Keratinocyte (primary cell): ENCODE measurements around the gene TENM3. TPM values are rescaled to one million over a fixed set of nuclear protein-coding genes. Genes with fewer than 3 reads are reported as not detected.

Experiments
- DNase-seq: peaks from one replicate; pipeline ENCODE4 v3.0.0-alpha.2; 2011; ENCODE audit warnings: low read depth, missing footprints, low spot score
- FAIRE-seq: peaks from 2 replicates; lab custom pipeline; 2011; peaks lifted over from hg19 to GRCh38; lab: Jason Lieb, UNC
- H2AFZ ChIP-seq: 2 replicates; pipeline ENCODE4 v1.6.0; 2012; ENCODE audit warnings: low read length, control low read depth, inconsistent platforms; ENCODE audit not compliant: control insufficient read depth
- H3K27ac ChIP-seq: 2 replicates; pipeline ENCODE4 v1.5.1; 2011; ENCODE audit warnings: low read length; ENCODE audit not compliant: control insufficient read depth, insufficient read depth
- H3K27me3 ChIP-seq: 3 replicates; pipeline ENCODE4 v1.6.0; 2011; ENCODE audit warnings: low read length; ENCODE audit not compliant: control insufficient read depth, insufficient read depth; ENCODE audit errors: extremely low read depth
- H3K36me3 ChIP-seq, 2 experiments: 2 replicates in 1 of 2; 3 replicates in 1 of 2; pipeline ENCODE4 v1.5.1; 2011; ENCODE audit warnings: low read length in 2 of 2, mild to moderate bottlenecking in 1 of 2; ENCODE audit not compliant: control insufficient read depth in 2 of 2, insufficient read depth in 2 of 2; ENCODE audit errors: extremely low read depth in 1 of 2
- H3K4me1 ChIP-seq: 3 replicates; pipeline ENCODE4 v1.5.1; 2011; ENCODE audit warnings: low read length; ENCODE audit not compliant: control insufficient read depth, insufficient read depth; ENCODE audit errors: extremely low read depth
- H3K4me2 ChIP-seq: 3 replicates; pipeline ENCODE4 v1.6.0; 2011; ENCODE audit warnings: low read depth, low read length; ENCODE audit not compliant: control insufficient read depth, insufficient read depth; ENCODE audit errors: extremely low read depth
- H3K4me3 ChIP-seq, 3 experiments: fragments of 200-600 bp in 1 of 3; sonication (generic) in 1 of 3; 2 replicates in 2 of 3; 3 replicates in 1 of 3; pipeline ENCODE4 v1.5.1; 2011 to 2016; ENCODE audit warnings: low read length in 3 of 3, mild to moderate bottlenecking in 3 of 3, control low read depth in 2 of 3, inconsistent platforms in 1 of 3, low read depth in 1 of 3, mixed read lengths in 1 of 3, mixed run types in 1 of 3, moderate library complexity in 1 of 3; ENCODE audit not compliant: control insufficient read depth in 2 of 3, insufficient read depth in 2 of 3; ENCODE audit errors: extremely low read depth in 1 of 3
- H3K79me2 ChIP-seq: 2 replicates; pipeline ENCODE4 v1.6.0; 2012; ENCODE audit warnings: low read length; ENCODE audit not compliant: control insufficient read depth, insufficient read depth
- H3K9ac ChIP-seq: 3 replicates; pipeline ENCODE4 v1.6.0; 2011; ENCODE audit warnings: low read length; ENCODE audit not compliant: control insufficient read depth, insufficient read depth; ENCODE audit errors: extremely low read depth
- H3K9me1 ChIP-seq: 3 replicates; pipeline ENCODE4 v1.6.0; 2011; ENCODE audit warnings: low read length; ENCODE audit not compliant: control insufficient read depth, insufficient read depth; ENCODE audit errors: extremely low read depth
- H3K9me3 ChIP-seq: 2 replicates; pipeline ENCODE4 v1.5.1; 2012; ENCODE audit warnings: low read depth, low read length; ENCODE audit not compliant: control insufficient read depth
- H4K20me1 ChIP-seq: 3 replicates; pipeline ENCODE4 v1.6.0; 2011; ENCODE audit warnings: low read length; ENCODE audit not compliant: control insufficient read depth, insufficient read depth; ENCODE audit errors: extremely low read depth
- EZH2 ChIP-seq: IDR thresholded peaks from one replicate; pipeline ENCODE4 v1.6.1; 2012; ENCODE audit warnings: inconsistent platforms, mild to moderate bottlenecking, low read length, moderate library complexity
- dilution Hi-C: fragments of 300-500 bp; cut with MboI; formaldehyde crosslinking; loops from one replicate; pipeline ENCODE4 v1.7.0; 2020; ENCODE audit warnings: low sequenced_read_pairs; ENCODE audit not compliant: extremely low pct_ligation_motif_present
- polyA plus RNA-seq, 5 experiments: library from polyadenylated mRNA; depleted of rRNA in 3 of 5; stranded (reverse) in 3 of 5; stranded (forward) in 1 of 5; unstranded in 1 of 5; fragments of >200 nt; gene quantifications; 1 replicate in 1 of 5; 2 replicates in 3 of 5; 3 replicates in 1 of 5; pipeline versions ENCODE4 v1.2.1 to v1.2.3, GENCODE V29; 2011 to 2012; ENCODE audit warnings: missing spikeins in 2 of 5, low read depth in 1 of 5, low replicate concordance in 1 of 5
- TF ChIP-seq, protein P1 (sequence below), 3 experiments: IDR thresholded peaks in 1 of 3; conservative IDR thresholded peaks in 1 of 3; optimal IDR thresholded peaks in 1 of 3; 2 replicates in 2 of 3; 3 replicates in 1 of 3; pipeline versions ENCODE3 to v1.5.1; 2011; ENCODE audit warnings: low read length in 3 of 3, mild to moderate bottlenecking in 3 of 3, moderate library complexity in 2 of 3, control low read depth in 1 of 3, inconsistent platforms in 1 of 3; ENCODE audit not compliant: insufficient read depth in 2 of 3; ENCODE audit errors: extremely low read depth in 1 of 3

TENM3 gene
- polyA plus RNA-seq, 1 donor (not counting 4 experiments of a cell fraction or from before 2014, with no cell fraction given): 17.0 TPM

DNA sequence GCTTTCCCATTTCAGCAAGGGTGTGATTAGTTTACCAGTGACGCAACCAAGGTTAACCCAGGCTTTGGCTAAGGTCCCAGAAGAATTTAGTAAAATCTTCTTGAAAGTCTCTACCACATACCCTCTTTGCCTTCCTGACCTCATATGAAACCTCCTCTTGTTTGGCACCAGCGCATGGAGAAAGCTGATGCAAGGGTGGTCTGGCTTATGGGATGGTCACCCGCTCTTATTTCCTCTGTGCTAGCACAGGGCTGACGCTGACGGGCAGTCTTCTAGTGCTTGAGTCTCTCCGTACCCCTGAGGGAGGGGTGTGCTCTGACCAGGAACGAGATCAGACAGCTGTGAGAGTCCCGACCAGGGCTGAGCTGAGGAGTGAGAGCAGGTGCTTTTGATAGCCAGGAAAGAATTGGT is 137.6 kb downstream of the TENM3 start:
- Histone ChIP-seq H3K9ac (no peak overlapping the region), H3K4me1 (peaks cover 5% of the 10 kb centered on the region), H3K4me2 (no peak overlapping the region), H3K27ac (no peak overlapping the region), H3K4me3 (no peak overlapping the region), H2AFZ (no peak overlapping the region), H3K9me1 (no peaks in the 10 kb centered on the region), H3K36me3 (no peaks in the 10 kb centered on the region), H3K79me2 (no peaks in the 10 kb centered on the region), H3K27me3 (no peaks in the 10 kb centered on the region), H3K9me3 (no peaks in the 10 kb centered on the region), H4K20me1 (no peaks in the 10 kb centered on the region)
- dilution Hi-C loops: no loop called here
- no peak for FAIRE-seq
- TF ChIP-seq EZH2: no peak
- DNase-seq: no peak

DNA sequence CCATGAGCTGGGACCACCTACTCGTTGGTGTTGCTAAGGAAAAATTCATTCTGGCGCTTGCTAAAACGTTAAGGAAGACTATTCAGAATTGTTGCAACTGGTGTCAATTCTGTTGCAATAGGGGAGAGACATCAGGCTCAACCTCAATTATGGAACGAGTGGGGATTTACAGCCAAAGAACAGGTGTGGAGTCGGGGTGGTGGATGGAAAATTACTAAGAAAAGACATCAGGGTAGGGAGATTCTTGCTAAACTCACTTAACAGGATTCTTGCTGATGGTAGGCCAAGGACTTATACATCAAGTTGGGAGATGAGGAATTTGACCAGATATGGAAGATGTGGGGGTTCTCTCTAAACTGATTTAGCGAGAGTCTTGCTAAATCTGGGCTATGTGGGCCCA is 139.7 kb downstream of the TENM3 start:
- Histone ChIP-seq H3K4me1 (peaks cover 5% of the 10 kb centered on the region), H4K20me1 (no peaks in the 10 kb centered on the region), H3K4me3 (no peak overlapping the region), H3K79me2 (no peaks in the 10 kb centered on the region), H2AFZ (no peak overlapping the region), H3K9ac (no peak overlapping the region), H3K9me1 (no peaks in the 10 kb centered on the region), H3K36me3 (no peaks in the 10 kb centered on the region), H3K4me2 (no peak overlapping the region), H3K9me3 (no peaks in the 10 kb centered on the region), H3K27me3 (no peaks in the 10 kb centered on the region), H3K27ac (no peak overlapping the region)
- FAIRE-seq (no peak), DNase-seq (no peak)
- TF ChIP-seq, protein P1, sequence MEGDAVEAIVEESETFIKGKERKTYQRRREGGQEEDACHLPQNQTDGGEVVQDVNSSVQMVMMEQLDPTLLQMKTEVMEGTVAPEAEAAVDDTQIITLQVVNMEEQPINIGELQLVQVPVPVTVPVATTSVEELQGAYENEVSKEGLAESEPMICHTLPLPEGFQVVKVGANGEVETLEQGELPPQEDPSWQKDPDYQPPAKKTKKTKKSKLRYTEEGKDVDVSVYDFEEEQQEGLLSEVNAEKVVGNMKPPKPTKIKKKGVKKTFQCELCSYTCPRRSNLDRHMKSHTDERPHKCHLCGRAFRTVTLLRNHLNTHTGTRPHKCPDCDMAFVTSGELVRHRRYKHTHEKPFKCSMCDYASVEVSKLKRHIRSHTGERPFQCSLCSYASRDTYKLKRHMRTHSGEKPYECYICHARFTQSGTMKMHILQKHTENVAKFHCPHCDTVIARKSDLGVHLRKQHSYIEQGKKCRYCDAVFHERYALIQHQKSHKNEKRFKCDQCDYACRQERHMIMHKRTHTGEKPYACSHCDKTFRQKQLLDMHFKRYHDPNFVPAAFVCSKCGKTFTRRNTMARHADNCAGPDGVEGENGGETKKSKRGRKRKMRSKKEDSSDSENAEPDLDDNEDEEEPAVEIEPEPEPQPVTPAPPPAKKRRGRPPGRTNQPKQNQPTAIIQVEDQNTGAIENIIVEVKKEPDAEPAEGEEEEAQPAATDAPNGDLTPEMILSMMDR (optimal IDR thresholded peaks at IDR 0.05 in 1 of 3, IDR thresholded peaks at IDR 0.05 in 1 of 3, conservative IDR thresholded peaks at IDR 0.05 in 1 of 3; ENCODE audit: extremely low read depth in 1 of 3, insufficient read depth in 2 of 3, low read length in 3 of 3): no peak
- TF ChIP-seq EZH2: no peak
- dilution Hi-C loops: no loop called here

DNA sequence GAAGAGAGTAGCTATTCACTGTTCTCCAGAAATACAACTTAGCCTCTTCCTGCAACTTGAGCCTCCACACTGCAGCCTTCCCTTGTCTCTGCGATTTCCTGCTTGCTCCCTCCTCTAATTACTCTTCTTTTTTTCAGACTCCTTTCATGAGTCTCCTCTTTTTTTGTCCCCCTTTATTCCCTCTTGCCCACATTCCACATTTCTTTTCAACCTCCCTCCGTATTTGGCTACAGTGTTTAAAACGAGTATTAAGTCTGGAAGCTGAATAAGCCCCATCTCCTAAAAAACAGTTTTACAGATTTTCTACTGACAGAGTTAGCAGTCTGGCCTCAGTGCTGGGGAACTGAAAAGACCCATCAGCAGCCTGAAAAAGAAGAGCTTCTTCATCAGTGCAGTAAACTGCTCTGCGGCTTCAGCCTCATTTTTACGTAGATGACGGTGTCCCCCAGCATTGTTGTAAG is 141.5 kb downstream of the TENM3 start:
- Histone ChIP-seq H3K79me2 (no peaks in the 10 kb centered on the region), H3K4me2 (no peak overlapping the region), H3K9me3 (no peaks in the 10 kb centered on the region), H3K27ac (no peak overlapping the region), H3K36me3 (no peaks in the 10 kb centered on the region), H3K4me1 (no peaks in the 10 kb centered on the region), H2AFZ (no peak overlapping the region), H3K27me3 (no peaks in the 10 kb centered on the region), H3K4me3 (no peak overlapping the region), H4K20me1 (no peaks in the 10 kb centered on the region), H3K9ac (no peak overlapping the region), H3K9me1 (no peaks in the 10 kb centered on the region)
- no peak for DNase-seq
- no peak for FAIRE-seq
- dilution Hi-C loops: no loop called here
- no peak for TF ChIP-seq EZH2
- TF ChIP-seq, protein P1 (optimal IDR thresholded peaks at IDR 0.05 in 1 of 3, IDR thresholded peaks at IDR 0.05 in 1 of 3, conservative IDR thresholded peaks at IDR 0.05 in 1 of 3; ENCODE audit: extremely low read depth in 1 of 3, insufficient read depth in 2 of 3, low read length in 3 of 3): no peak
